Breast epithelium (tissue), 4 donors: ENCODE measurements around the gene RABAC1. TPM values are rescaled to one million over a fixed set of nuclear protein-coding genes. Genes with fewer than 3 reads are reported as not detected.

Source experiments
- DNase-seq, 2 donors: peaks; one replicate each; pipeline ENCODE4 v3.0.0-alpha.2; 2019; ENCODE audit warnings: low spot score in 2 of 2
- H3K27ac ChIP-seq, 2 donors: fragments of 200-600 bp; sonication (generic) in 1 of 2; one replicate each; pipeline ENCODE4 v1.5.1; 2016 to 2019; ENCODE audit warnings: mild to moderate bottlenecking in 1 of 2
- H3K27me3 ChIP-seq, 2 donors: fragments of 200-600 bp; sonication (generic) in 1 of 2; one replicate each; pipeline versions ENCODE4 v1.5.1 to v1.6.0; 2017 to 2019; ENCODE audit warnings: control low read depth in 1 of 2, mild to moderate bottlenecking in 1 of 2
- H3K36me3 ChIP-seq: fragments of 200-600 bp; one replicate; pipeline ENCODE4 v1.5.1; 2019
- H3K4me1 ChIP-seq, 2 donors: fragments of 200-600 bp; sonication (generic); one replicate each; pipeline ENCODE4 v1.5.1; 2016 to 2019; ENCODE audit warnings: control low read depth in 1 of 2
- H3K4me3 ChIP-seq, 3 donors: fragments of 200-600 bp; sonication (generic); 1 replicate in 2 of 3; 2 replicates in 1 of 3; pipeline ENCODE4 v1.5.1; 2016 to 2019; ENCODE audit warnings: mild to moderate bottlenecking in 3 of 3, moderate library complexity in 2 of 3
- H3K9me3 ChIP-seq, 2 donors: fragments of 200-600 bp; sonication (generic) in 1 of 2; one replicate each; pipeline ENCODE4 v1.5.1; 2016 to 2019; ENCODE audit warnings: control low read depth in 1 of 2
- CTCF ChIP-seq, 3 donors: fragments of 450-650 bp; IDR thresholded peaks; one replicate each; pipeline ENCODE4 v1.5.1; 2016 to 2017; ENCODE audit warnings: antibody characterized with exemption in 3 of 3, mild to moderate bottlenecking in 3 of 3, moderate library complexity in 3 of 3
- POLR2A ChIP-seq: fragments of 450-650 bp; IDR thresholded peaks from one replicate; pipeline ENCODE4 v1.6.1; 2016; ENCODE audit warnings: antibody characterized with exemption, mild to moderate bottlenecking, moderate library complexity
- POLR2AphosphoS5 ChIP-seq, 3 donors: sonication (generic); formaldehyde crosslinking; IDR thresholded peaks; one replicate each; pipeline ENCODE4 v1.6.1; 2017; ENCODE audit warnings: antibody characterized with exemption in 3 of 3
- intact Hi-C: fragments of 100-400 bp; cut with DNase I; formaldehyde crosslinking; loops from one replicate; pipeline ENCODE4 v1.15.1; 2023; ENCODE audit warnings: low total_unique reads
- total RNA-seq, 3 donors: library from RNA; depleted of rRNA; stranded (reverse); fragments of >200 nt; gene quantifications; one replicate each; pipeline ENCODE4 v1.1.0, GENCODE V29; 2016

Gene RABAC1
- total RNA-seq, 3 donors from 2014 or later: 150 to 190 (median 153) TPM

GRCh38 chr19:41974652-41975051 lies 15.5 kb upstream of the RABAC1 start:
- TF ChIP-seq POLR2AphosphoS5 (IDR thresholded peaks at IDR 0.05) (no peak), POLR2A (no peak), CTCF (IDR thresholded peaks at IDR 0.05) (no peak)
- intact Hi-C loops: no loop called here

GRCh38 chr19:41971363-41971762 lies 12.2 kb upstream of the RABAC1 start:
- Histone ChIP-seq H3K4me3 (no peak overlapping the region), H3K27me3 (peaks cover 0 to 11% of the 10 kb centered on the region in 2 donors), H3K9me3 (no peaks in the 10 kb centered on the region), H3K4me1 (no peaks in the 10 kb centered on the region), H3K36me3 (no peaks in the 10 kb centered on the region), H3K27ac (no peak overlapping the region)
- TF ChIP-seq POLR2A (no peak), CTCF (IDR thresholded peaks at IDR 0.05) (no peak), POLR2AphosphoS5 (IDR thresholded peaks at IDR 0.05) (no peak)
- DNase-seq: no peak
- intact Hi-C loops: no loop called here

More at GRCh38 chr19:41974652-41975051, 15.5 kb upstream of the RABAC1 start:
- Histone ChIP-seq H3K36me3 (no peaks in the 10 kb centered on the region), H3K9me3 (no peaks in the 10 kb centered on the region), H3K4me3 (no peak overlapping the region), H3K4me1 (no peaks in the 10 kb centered on the region), H3K27ac (no peak overlapping the region), H3K27me3 (peaks cover 0 to 3% of the 10 kb centered on the region in 2 donors)
- DNase-seq: no peak

- no peak for DNase-seq
- intact Hi-C loops: no loop called here
- no peaks in the 10 kb centered on the region for H3K36me3 ChIP-seq
- H3K27ac ChIP-seq: no peak overlapping the region
- no peaks in the 10 kb centered on the region for H3K4me1 ChIP-seq
- H3K4me3 ChIP-seq: no peak overlapping the region
- peaks cover 0 to 16% of the 10 kb centered on the region in 2 donors for H3K27me3 ChIP-seq
- no peak for TF ChIP-seq POLR2AphosphoS5 (IDR thresholded peaks at IDR 0.05)
- TF ChIP-seq CTCF (IDR thresholded peaks at IDR 0.05): no peak
- TF ChIP-seq POLR2A: no peak
- H3K9me3 ChIP-seq: no peaks in the 10 kb centered on the region
Measured at GRCh38 chr19:41969772-41970458, 10.8 kb upstream of the RABAC1 start.

GRCh38 chr19:41968751-41969595 lies 9.9 kb upstream of the RABAC1 start:
- Histone ChIP-seq H3K9me3 (no peaks in the 10 kb centered on the region), H3K36me3 (no peaks in the 10 kb centered on the region), H3K4me3 (no peak overlapping the region), H3K27me3 (peaks cover 0 to 16% of the 10 kb centered on the region in 2 donors), H3K27ac (no peak overlapping the region), H3K4me1 (no peaks in the 10 kb centered on the region)
- intact Hi-C loops: no loop called here
- TF ChIP-seq POLR2A: no peak
- no peak for DNase-seq

GRCh38 chr19:41967054-41967783 lies 8.1 kb upstream of the RABAC1 start:
- no peak overlapping the region for H3K27ac ChIP-seq
- no peaks in the 10 kb centered on the region for H3K4me1 ChIP-seq
- TF ChIP-seq POLR2AphosphoS5 (IDR thresholded peaks at IDR 0.05) (no peak), POLR2A (no peak), CTCF (IDR thresholded peaks at IDR 0.05) (no peak)
- intact Hi-C loops: no loop called here
- DNase-seq: no peak
- H3K27me3 ChIP-seq: peaks cover 0 to 16% of the 10 kb centered on the region in 2 donors
- H3K4me3 ChIP-seq: no peak overlapping the region
- H3K9me3 ChIP-seq: no peaks in the 10 kb centered on the region
- H3K36me3 ChIP-seq: no peaks in the 10 kb centered on the region
